ENCODE data around the gene POLD4. TPM values are rescaled to one million over a fixed set of nuclear protein-coding genes. Genes with fewer than 3 reads are reported as not detected.

The POLD4 gene
- total RNA-seq, 4 donors from 2014 or later = 57.4 to 115 (median 87.9) TPM

GRCh38 chr11:67376873-67377808 lies 23.8 kb upstream of the POLD4 start:
- in situ Hi-C loops (cut with MboI; ENCODE audit: low sequenced_read_pairs in 4 of 4) = no loop called here
- Histone ChIP-seq H3K4me1 (peaks cover 8 to 13% of the 10 kb centered on the region in 2 donors), H3K36me3 (no peaks in the 10 kb centered on the region), H3K4me3 (no peak overlapping the region), H3K27ac (no peak overlapping the region), H3K27me3 (peaks cover 20 to 27% (median 21%) of the 10 kb centered on the region in 3 donors), H3K9me3 (no peaks in the 10 kb centered on the region)
- TF ChIP-seq, protein P1, sequence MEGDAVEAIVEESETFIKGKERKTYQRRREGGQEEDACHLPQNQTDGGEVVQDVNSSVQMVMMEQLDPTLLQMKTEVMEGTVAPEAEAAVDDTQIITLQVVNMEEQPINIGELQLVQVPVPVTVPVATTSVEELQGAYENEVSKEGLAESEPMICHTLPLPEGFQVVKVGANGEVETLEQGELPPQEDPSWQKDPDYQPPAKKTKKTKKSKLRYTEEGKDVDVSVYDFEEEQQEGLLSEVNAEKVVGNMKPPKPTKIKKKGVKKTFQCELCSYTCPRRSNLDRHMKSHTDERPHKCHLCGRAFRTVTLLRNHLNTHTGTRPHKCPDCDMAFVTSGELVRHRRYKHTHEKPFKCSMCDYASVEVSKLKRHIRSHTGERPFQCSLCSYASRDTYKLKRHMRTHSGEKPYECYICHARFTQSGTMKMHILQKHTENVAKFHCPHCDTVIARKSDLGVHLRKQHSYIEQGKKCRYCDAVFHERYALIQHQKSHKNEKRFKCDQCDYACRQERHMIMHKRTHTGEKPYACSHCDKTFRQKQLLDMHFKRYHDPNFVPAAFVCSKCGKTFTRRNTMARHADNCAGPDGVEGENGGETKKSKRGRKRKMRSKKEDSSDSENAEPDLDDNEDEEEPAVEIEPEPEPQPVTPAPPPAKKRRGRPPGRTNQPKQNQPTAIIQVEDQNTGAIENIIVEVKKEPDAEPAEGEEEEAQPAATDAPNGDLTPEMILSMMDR (IDR thresholded peaks at IDR 0.05 in 4 of 5, conservative IDR thresholded peaks at IDR 0.05 in 1 of 5) = no peak
- TF ChIP-seq POLR2A (IDR thresholded peaks at IDR 0.05) = no peak
- no peak for DNase-seq
- intact Hi-C loops (cut with DNase I; ENCODE audit: low total_unique reads) = no loop called here
- ATAC-seq = no peak

DNA sequence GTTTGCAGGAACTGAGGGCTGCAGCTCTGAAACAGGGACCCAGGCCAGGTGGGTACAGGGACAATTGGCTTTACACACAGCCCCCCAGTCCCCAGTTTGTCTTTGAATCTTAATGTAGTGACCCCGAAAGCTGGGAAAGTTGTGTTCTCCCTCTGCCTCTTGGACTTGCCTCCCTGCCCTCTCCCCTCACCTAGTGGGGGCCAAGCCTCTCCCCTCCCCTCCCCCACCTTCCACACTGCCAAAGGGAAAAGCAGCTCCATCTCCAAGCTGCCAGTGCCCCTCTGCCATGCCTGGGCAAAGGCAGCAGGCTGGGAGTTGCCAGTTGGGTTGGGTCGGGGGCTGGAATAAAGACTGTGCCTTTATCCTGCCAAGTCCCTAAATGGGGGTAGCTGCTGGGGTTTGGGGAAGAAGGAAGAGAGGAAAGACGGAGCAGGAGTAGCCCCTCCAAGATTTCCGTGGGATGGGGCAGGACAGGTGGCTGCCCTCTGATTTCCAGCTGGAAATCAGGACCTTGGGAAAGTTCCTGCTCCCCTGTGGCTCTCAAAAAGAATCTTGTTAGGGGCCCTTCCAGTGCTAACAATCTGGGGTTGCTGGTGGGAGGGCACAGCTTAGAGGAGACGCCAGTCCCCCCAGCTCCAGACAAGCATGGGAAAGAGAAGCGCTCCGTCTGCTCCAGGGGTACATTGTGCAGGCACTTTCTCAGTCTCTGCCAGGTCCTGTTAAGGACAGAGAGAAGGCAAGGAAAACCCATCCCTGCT lies 22.9 kb upstream of the POLD4 start:
- Histone ChIP-seq H3K36me3 (no peaks in the 10 kb centered on the region), H3K4me3 (no peak overlapping the region), H3K27me3 (peaks cover 23 to 31% (median 26%) of the 10 kb centered on the region in 3 donors), H3K27ac (no peak overlapping the region), H3K9me3 (no peaks in the 10 kb centered on the region), H3K4me1 (peaks cover 8 to 13% of the 10 kb centered on the region in 2 donors)
- DNase-seq (no peak), ATAC-seq (no peak)
- in situ Hi-C loops (cut with MboI; ENCODE audit: low sequenced_read_pairs in 4 of 4) (no loop called here), intact Hi-C loops (cut with DNase I; ENCODE audit: low total_unique reads) (no loop called here)
- TF ChIP-seq POLR2A (IDR thresholded peaks at IDR 0.05) = no peak
- TF ChIP-seq, protein P1 (IDR thresholded peaks at IDR 0.05 in 4 of 5, conservative IDR thresholded peaks at IDR 0.05 in 1 of 5) = no peak

DNA sequence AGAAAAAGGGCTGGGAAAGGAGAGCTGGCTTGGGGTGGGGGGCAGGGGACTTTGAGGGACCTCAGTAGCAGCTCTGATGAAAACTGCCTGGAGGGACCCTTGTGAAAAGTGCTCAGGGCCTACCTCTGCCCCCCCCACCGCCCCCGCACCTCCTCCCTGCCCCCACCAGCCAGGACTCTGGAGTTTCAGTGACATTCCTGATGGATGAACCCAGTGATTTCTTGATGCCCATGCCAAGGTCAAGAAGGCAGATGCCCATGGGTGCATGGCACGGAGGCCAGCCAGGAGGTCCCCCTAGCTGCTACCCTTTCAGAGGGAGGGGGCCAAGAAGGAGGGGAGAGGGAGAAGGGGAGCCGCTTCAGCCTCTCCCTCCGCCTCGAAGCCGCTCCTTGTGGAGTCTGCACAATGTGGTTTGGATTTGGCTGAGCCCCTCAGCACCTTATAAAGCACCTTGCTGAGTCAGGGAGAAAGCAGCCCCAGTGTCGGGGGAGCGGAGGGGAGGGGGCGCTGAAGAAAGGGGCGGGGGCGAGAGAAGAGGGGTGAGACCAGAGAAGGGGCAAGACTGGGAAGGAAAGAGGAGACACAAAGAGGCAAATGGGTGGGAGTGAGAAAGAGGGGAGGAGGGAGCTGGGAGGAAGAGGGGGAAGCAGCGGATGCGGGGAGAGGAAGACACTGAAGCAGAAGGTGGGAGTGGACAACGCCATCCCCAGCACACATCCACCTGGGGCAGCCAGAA lies 22.1 kb upstream of the POLD4 start:
- Histone ChIP-seq H3K27me3 (peaks cover 23 to 39% (median 28%) of the 10 kb centered on the region in 3 donors), H3K4me1 (peaks cover 8 to 13% of the 10 kb centered on the region in 2 donors), H3K9me3 (no peaks in the 10 kb centered on the region), H3K27ac (no peak overlapping the region), H3K4me3 (no peak overlapping the region), H3K36me3 (no peaks in the 10 kb centered on the region)
- DNase-seq (no peak), ATAC-seq (no peak)
- TF ChIP-seq, protein P1 (IDR thresholded peaks at IDR 0.05 in 4 of 5, conservative IDR thresholded peaks at IDR 0.05 in 1 of 5) = no peak
- TF ChIP-seq POLR2A (IDR thresholded peaks at IDR 0.05) = no peak
- in situ Hi-C loops (cut with MboI; ENCODE audit: low sequenced_read_pairs in 4 of 4) (no loop called here), intact Hi-C loops (cut with DNase I; ENCODE audit: low total_unique reads) (no loop called here)

- Histone ChIP-seq H3K27me3 (peaks cover 23 to 43% (median 29%) of the 10 kb centered on the region in 3 donors), H3K4me1 (peaks cover 8 to 13% of the 10 kb centered on the region in 2 donors), H3K9me3 (no peaks in the 10 kb centered on the region), H3K36me3 (no peaks in the 10 kb centered on the region), H3K4me3 (peak overlapping the region; percentile 58 to 75 (median 69)), H3K27ac (peak overlapping the region; percentile 73 to 82 (median 78))
- DNase-seq (no peak), ATAC-seq (no peak)
- in situ Hi-C loops (cut with MboI; ENCODE audit: low sequenced_read_pairs in 4 of 4) = no loop called here
- TF ChIP-seq, protein P1 (IDR thresholded peaks at IDR 0.05 in 4 of 5, conservative IDR thresholded peaks at IDR 0.05 in 1 of 5) = no peak
- no peak for TF ChIP-seq POLR2A (IDR thresholded peaks at IDR 0.05)
- intact Hi-C loops (cut with DNase I; ENCODE audit: low total_unique reads) = loop anchor here (1.0 kb wide), 1 partner anchor 21 kb away; the partner anchor contains the start of gene POLD4
Measured at GRCh38 chr11:67374571-67375281, 21.4 kb upstream of the POLD4 start.
